Forelimb muscle (tissue), 1 donor: ENCODE data around the gene ADCY7. TPM values are rescaled to one million over a fixed set of nuclear protein-coding genes. Genes with fewer than 3 reads are reported as not detected.
"Not testable (repeated sequence)": the region's sequence is repeated elsewhere in the genome, so short reads cannot be mapped to it uniquely, and the experiment has no call there.

Source experiments
- DNase-seq: peaks from one replicate; pipeline ENCODE4 v3.0.0-alpha.2; 2013; ENCODE audit warnings: low read depth
- polyA plus RNA-seq: library from polyadenylated mRNA; unstranded; fragments of 120-200 nt; gene quantifications from one replicate; pipeline ENCODE4 v1.2.1, GENCODE V29; 2013; ENCODE audit not compliant: insufficient read length

Gene ADCY7
- polyA plus RNA-seq, 1 donor, result 6.7 TPM

GRCh38 chr16:50336884-50337283 is 70.5 kb downstream of the ADCY7 start:
- DNase-seq, result no peak

- DNase-seq, result no peak
These were observed 72.2 kb downstream of the ADCY7 start for GRCh38 chr16:50338371-50339231.

GRCh38 chr16:50340578-50340977 is 74.2 kb downstream of the ADCY7 start:
- no peak for DNase-seq

GRCh38 chr16:50343566-50343965 is 77.2 kb downstream of the ADCY7 start:
- not testable (repeated sequence) for DNase-seq

- DNase-seq, result not testable (repeated sequence)
These were observed 78.9 kb downstream of the ADCY7 start for GRCh38 chr16:50345210-50345609.

- DNase-seq, result no peak
These were observed 84.8 kb downstream of the ADCY7 start for GRCh38 chr16:50351116-50351515.

GRCh38 chr16:50351952-50352351 is 85.6 kb downstream of the ADCY7 start:
- DNase-seq, result no peak

- DNase-seq, result no peak
These were observed 87.7 kb downstream of the ADCY7 start for GRCh38 chr16:50354082-50354481.

- DNase-seq, result no peak
These were observed 88.5 kb downstream of the ADCY7 start for GRCh38 chr16:50354629-50355456.

GRCh38 chr16:50359626-50360025 is 93.3 kb downstream of the ADCY7 start:
- no peak for DNase-seq

GRCh38 chr16:50360033-50360778 is 93.9 kb downstream of the ADCY7 start:
- no peak for DNase-seq

GRCh38 chr16:50360779-50361178 is 94.4 kb downstream of the ADCY7 start:
- DNase-seq, result no peak

GRCh38 chr16:50363656-50364055 is 97.3 kb downstream of the ADCY7 start:
- DNase-seq, result no peak

- DNase-seq, result no peak
These were observed 99.6 kb downstream of the ADCY7 start for GRCh38 chr16:50365791-50366575.

Other genes starting within 250 kb of the ADCY7 start
- 18.4 TPM for gene CNEP1R1, start 241.3 kb upstream of the ADCY7 start, polyA plus RNA-seq
- gene HEATR3, start 200.6 kb upstream of the ADCY7 start, polyA plus RNA-seq, result 18.4 TPM
- 5.3 TPM for gene TENT4B, start 113.2 kb upstream of the ADCY7 start, polyA plus RNA-seq
- 61.6 TPM for gene BRD7, start 102.4 kb downstream of the ADCY7 start, polyA plus RNA-seq